ACHN (cell line): ENCODE measurements around the gene LIF.
"Not testable (repeated sequence)": the region's sequence is repeated elsewhere in the genome, so short reads cannot be mapped to it uniquely, and the experiment has no call there.

Experiments used
- DNase-seq: peaks from one replicate; pipeline ENCODE4 v3.0.0-alpha.2; 2015
- in situ Hi-C: cut with HindIII; loops from 2 replicates; pipeline ENCODE4 v1.10.0; 2017; ENCODE audit warnings: low sequenced_read_pairs, low pct_ligation_motif_present, low pct_unique_long_range_greater_than_20kb

LIF gene

DNA sequence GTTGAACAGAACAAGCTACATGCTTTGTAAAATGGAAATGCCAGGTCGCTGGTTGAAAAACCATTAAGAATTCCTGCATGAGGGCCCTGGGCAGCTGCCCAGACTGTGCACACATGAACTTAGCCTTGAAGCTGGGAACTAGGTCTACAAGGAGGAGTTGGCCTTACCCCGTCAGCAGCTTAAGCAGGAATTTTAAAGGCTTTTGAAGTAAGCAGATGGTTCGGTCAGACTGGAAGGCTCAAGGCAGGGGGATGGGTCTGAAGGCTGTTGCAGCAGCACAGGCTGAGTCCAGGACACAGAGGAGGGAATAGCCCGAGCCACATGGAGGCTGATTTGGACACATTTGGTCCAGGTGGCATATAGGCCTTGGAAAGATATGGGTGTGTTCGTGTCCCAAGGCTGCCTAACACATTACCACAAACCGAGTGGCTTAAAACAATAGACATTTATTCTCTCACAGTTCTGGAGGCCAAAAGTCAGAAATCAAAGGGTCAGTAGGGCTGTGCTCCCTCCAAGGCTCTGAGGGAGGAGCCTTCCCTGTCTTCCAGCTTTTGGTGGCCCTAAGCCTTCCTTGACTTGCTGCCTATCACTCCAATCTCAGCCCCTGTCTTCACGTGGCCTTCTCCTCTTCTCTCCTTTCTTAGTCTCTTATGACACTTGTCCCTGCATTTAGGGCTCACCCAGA is 11.6 kb downstream of the LIF start:
- DNase-seq = peak; percentile 32
- in situ Hi-C loops = no loop called here

DNA sequence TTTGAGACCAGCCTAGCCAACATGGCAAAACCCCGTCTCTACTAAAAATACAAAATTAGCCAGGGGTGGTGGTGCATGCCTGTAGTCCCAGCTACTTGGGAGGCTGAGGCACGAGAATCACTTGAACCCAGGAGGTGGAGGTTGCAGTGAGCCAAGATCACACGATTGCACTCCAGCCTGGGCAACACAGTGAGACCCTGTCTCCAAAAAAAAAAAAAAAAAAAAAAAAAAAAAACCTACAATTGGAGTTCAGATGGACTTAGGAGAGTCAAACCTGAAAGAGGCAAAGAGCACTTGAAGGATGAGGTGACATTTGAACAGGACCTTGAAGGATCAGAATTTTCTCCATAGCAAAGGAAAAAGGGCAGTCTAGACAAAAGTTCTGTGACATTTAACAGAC is 12.2 kb downstream of the LIF start:
- DNase-seq, in situ Hi-C loops: not testable (repeated sequence)

GRCh38 chr22:30233582-30233981 is 13.0 kb downstream of the LIF start:
- in situ Hi-C loops = no loop called here

DNA sequence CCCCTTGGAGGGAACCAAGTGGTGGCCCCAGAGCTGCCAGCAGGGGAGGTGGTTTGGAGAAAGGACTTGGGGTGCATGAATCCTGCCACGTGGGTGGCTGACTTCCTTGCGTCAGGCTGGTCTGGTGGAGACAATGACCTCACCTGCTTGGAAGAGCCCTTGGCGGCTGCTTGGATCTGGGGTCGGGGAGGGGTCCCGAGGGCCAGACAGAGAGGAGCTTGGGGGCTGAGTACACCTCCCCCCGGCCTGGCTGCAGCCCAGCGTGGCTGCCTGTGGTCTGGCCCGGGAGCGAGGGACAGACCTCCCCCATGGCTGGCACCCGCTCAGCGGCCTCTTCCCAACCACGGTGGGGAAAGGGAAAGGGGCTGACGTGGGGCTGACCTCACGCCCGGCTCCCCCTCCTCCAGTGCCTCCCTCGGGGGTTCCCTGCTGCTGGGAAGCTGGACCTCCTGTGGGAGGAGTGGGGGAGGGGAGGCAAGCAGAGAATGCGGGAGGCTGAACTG is 13.8 kb downstream of the LIF start:
- in situ Hi-C loops = no loop called here
- no peak for DNase-seq

More at GRCh38 chr22:30233582-30233981, 13.0 kb downstream of the LIF start:
- no peak for DNase-seq

GRCh38 chr22:30230787-30231461 is 15.6 kb downstream of the LIF start:
- in situ Hi-C loops = no loop called here

DNA sequence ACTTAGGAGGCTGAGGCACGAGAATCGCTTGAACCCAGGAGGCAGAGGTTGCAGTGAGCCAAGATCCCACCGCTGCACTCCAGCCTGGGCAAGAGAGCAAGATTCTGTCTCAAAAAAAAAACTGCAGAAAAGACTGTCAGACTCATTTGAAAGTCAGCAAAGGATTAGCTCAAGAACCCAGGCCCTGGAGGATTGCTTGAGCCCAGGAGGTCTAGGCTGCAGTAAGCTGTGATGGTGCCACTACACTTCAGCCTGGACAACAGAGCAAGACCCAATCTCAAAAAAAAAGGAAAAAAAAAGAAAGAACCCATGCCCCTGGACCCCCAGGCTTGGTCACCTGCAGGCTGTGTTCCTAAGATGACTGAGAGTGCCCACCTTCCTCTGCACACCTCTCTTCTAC is 16.2 kb downstream of the LIF start:
- in situ Hi-C loops = no loop called here
- DNase-seq = no peak

More at GRCh38 chr22:30230787-30231461, 15.6 kb downstream of the LIF start:
- no peak for DNase-seq

DNA sequence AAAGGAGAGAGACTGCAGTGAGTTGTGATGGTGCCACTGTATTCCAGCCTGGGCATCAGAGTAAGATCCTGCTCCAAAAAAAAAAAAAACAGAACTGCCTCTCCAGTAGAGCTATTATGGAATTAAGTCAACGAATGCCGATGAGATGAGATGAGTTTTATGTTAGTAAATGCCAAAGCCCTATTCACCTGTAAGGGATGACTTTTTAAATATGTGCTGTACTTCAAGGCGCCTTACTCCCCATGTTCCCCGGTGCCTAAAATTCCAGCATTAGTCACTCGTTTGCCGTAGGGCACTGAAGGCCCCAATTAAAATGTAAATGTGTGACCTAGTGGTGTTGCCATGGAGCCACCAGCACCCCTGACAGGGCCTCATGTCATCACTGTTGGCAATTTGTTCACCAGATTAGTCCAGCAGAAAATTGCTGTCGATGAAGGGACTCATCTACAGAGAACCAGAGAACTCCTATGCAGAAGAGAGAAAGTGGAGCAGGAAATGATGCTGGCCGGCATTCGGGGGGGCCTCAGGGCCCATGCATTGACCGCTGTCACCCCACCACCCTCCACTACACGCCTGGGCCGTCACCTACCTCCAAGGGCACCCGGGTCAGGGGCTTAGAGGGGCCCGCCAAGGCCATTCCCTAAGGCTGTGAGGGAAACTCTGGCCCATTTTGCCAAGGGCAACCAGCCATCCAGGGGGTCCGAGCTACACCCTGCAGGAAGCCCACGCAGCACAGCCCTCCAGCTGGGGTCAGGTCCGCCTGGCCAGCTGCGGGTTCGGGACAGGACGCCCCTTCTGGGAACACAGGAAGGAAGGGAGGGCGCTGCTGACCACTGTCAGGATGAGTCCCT is 17.8 kb downstream of the LIF start:
- DNase-seq = no peak
- in situ Hi-C loops = no loop called here

- no peak for DNase-seq
- in situ Hi-C loops = no loop called here
Observed at GRCh38 chr22:30227438-30228228, 18.9 kb downstream of the LIF start.

DNA sequence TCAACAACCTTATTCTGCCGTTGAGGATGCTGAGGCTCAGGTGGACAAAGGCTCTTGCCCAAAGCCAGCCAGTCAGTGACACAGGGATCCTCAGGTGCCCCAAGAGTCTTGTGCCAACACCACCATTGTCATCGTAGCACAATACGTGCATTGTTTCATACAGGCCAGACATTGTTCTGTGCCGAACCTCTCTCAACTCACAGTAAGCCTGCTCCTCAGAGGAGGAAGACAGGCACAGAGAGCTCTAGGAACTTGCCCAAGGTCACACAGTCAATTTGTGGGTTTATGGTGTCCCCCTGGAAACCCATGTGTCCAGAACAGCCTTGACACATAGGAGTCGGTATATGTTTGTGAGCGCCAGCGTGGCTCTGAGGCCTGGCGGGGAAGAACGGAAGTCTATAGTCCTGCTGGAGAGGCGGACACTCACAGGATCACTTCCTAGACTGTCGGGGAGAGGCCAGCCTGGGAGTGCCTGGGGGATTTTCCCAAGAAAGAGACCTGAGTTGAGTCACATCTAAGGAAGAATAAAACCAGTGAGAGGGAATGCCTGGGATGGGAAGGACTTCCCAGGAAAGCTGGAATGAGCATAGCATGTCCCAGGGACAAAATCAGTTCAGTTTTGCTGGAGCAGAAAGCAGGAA is 20.2 kb downstream of the LIF start:
- in situ Hi-C loops = no loop called here
- DNase-seq = no peak

- in situ Hi-C loops = no loop called here
- no peak for DNase-seq
Observed at GRCh38 chr22:30225220-30225927, 21.2 kb downstream of the LIF start.

DNA sequence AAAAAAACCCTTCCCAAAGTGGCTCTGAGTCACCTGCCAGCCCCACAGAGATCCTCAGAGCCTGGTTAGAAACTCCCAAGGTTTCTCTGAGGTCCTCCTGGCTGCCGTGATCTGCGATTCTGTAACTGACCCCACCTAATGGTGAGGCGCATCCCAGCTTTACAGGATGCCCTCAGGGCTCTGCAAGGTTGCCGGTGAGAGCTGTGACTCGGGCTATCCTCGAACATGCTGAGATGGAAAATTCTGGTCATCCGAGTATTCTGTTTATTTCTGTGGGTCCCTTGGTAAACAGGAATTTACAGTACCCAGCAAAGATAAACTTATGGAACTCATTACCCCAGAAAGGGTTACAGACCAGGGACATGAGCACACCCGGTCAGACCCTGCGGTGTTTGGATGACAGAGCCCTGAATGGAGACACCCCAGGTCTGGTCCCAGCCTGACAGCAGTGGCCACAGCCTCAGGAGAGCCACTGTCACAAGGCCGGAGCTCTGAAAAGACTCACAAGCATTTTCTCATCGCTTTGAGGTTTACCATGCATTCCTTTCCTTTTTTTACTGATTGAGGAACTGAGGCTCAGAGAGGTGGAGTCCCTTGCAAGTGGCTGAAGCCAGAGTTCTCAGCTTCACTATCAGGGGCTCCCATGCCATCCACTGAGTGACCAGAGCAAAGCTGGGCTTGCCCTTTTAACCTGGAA is 22.2 kb downstream of the LIF start:
- no peak for DNase-seq
- in situ Hi-C loops = no loop called here

GRCh38 chr22:30223303-30223702 is 23.3 kb downstream of the LIF start:
- in situ Hi-C loops = no loop called here
- DNase-seq = no peak

DNA sequence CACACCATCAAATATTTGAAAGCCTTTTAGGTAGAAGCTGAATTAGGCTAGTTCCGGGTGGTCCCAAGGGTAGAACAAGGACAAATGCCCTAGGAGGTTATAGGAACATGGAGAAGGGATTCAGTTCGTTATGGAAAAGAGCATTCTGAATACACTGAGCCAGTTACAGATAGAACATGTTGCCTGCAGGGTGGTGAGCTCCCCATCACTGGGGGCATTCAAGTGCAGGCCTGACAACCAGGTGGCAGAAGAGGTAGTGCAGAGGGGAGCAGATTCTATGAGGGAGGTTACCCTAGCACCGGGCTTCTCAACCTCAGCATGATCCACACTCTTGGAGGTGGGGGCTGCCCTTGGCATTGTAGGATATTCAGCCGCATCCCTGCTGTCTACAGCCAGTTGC is 24.2 kb downstream of the LIF start:
- DNase-seq = no peak
- in situ Hi-C loops = no loop called here

DNA sequence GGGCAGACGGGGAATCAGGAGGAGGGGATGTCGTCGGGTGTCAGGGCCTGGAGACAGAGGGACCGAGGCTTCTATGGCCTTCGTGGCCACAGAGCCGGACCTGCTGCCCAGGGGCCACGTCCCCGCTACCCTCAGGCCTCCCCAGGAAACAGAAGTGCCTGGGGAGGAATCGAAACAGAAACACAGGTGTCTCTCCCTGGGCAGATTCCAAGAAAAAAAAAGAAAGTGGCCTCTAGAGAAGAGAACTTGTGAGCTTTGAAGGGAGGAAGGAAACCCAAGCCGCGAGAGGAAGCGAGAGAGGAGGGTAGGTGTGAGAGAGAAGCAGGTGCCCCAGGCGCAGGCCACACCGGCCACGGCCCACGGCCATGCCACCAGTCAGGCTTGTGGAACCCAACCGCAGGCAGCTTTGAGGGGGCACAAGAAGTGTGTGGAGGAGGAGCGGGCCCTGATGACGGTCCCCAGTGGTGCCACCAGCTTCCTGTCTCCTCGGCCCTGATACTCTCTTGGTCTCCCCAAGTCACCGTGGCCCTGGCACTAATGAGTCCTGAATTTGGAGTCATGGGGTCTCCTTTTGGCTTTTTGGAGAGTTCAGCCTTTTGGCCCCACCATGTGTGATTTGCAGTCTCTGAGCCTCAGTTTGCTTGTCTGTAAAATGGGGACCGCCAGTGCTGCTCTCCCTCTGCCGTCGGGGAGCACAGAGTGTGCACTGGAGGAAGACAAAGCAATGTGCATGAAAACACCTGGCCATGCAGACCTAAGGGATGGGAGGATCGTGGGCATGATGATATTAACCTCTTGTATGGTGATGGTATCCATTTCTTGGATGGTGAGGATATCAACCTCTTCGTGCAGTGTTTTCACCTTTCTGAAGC is 25.2 kb downstream of the LIF start:
- DNase-seq = no peak
- in situ Hi-C loops = no loop called here

DNA sequence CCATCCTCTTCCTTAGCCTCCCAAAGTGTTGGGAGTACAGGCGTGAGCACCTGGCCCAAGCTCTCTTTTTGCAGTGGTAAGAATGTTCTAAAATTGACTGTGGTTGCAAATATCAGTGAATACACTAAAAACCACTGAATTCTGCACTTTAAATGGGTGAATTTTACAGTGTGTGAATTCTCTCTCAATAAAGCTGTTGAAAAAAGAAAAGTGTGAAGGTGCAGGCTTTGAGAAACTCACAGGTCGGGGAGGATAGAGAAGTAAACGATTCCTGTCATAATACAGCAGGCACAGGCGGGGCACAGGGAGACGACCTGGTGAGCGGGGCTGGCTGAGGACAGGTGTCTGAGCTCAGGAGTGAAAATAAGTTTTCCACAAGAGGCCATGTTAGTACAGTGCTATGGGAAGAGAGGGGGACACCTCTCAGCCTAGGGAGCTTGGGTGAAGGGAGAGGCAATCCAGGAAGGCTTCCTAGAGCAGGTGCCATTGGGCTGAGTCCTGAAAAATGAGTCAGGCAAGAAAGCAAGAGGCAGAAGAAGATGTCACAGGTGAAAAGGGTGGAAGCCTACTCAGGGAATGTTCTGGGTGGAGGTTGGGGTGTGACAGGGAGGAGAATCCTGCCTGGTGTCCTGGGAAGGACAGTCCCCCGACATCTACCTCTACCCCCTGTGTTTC is 26.1 kb downstream of the LIF start:
- in situ Hi-C loops = no loop called here
- no peak for DNase-seq
